Stimulated activated naive CD8-positive, alpha-beta T cell treated with anti-CD3 and anti-CD28 coated beads, Interleukin-15, amount 100 ng/mL, for 72 hours (primary cell): ENCODE measurements around the gene NUP88.

ENCODE experiments used
- ATAC-seq: fragments of 150-1000 bp; cut with Tn5 transposase; 2 replicates; pipeline ENCODE4 v1.10.0; 2021; ENCODE audit warnings: mild to moderate bottlenecking, moderate library complexity
- DNase-seq, 2 donors: peaks; one replicate each; pipeline ENCODE4 v3.0.0; 2021 to 2022
- H3K27ac Mint-ChIP-seq, 2 donors: one replicate each; pipeline ENCODE4 v1.8.0; 2022; ENCODE audit warnings: mild to moderate bottlenecking in 2 of 2, mixed read lengths in 2 of 2, moderate library complexity in 2 of 2
- H3K27me3 Mint-ChIP-seq: one replicate; pipeline ENCODE4 v1.8.0; 2022; ENCODE audit warnings: mixed read lengths
- H3K4me1 Mint-ChIP-seq: one replicate; pipeline ENCODE4 v1.8.0; 2022; ENCODE audit warnings: mild to moderate bottlenecking, mixed read lengths
- H3K4me3 Mint-ChIP-seq, 2 donors: one replicate each; pipeline ENCODE4 v1.8.0; 2022; ENCODE audit warnings: mild to moderate bottlenecking in 2 of 2, mixed read lengths in 2 of 2, moderate library complexity in 1 of 2
- H3K9me3 Mint-ChIP-seq, 2 donors: one replicate each; pipeline ENCODE4 v1.8.0; 2022; ENCODE audit warnings: mixed read lengths in 2 of 2

NUP88 gene

DNA sequence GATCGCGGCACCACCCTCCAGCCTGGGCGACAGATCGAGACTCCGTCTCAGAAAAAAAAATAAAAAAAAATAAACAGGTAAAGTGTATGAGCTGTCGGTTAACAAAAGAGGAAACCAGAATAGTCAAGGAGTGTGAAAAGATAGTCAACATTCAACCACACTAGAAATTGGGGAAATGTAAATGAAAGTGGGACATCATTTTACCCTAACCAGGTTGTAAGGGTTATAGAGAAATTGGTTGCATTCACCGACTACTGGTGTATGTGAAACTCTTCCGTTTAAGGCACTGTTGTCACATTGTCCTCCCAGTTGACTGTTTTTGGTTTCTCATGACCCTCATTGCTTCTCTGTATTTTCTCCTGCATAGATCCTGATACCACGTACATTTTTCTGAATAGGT lies 74.5 kb downstream of the NUP88 start:
- Mint-ChIP-seq H3K27me3 (no peaks in the 10 kb centered on the region), H3K4me3 (no peak overlapping the region), H3K27ac (no peak overlapping the region)

More for the DNA sequence above, 74.5 kb downstream of the NUP88 start:
- ATAC-seq: no peak
- no peak for DNase-seq
- no peaks in the 10 kb centered on the region for H3K9me3 Mint-ChIP-seq
- no peaks in the 10 kb centered on the region for H3K4me1 Mint-ChIP-seq
